Activated T-helper 1 cell treated with anti-CD3 and anti-CD28 coated beads, Interleukin-12 subunit alpha, Interleukin-12 subunit beta, Interleukin-2, Interleukin-4 antibody, amounts not matched to agents 30 ng/mL and 10 ng/mL and 1 ng/mL, durations not matched to agents 14 hours and 24 hours and 36 hours (primary cell): ENCODE results near the gene ITIH3. TPM values are rescaled to one million over a fixed set of nuclear protein-coding genes. Genes with fewer than 3 reads are reported as not detected.

Experiments used
- DNase-seq: peaks from one replicate; pipeline ENCODE4 v3.0.0; 2021; ENCODE audit warnings: low spot score
- H3K27ac Mint-ChIP-seq: one replicate; pipeline ENCODE4 v1.8.0; 2021; ENCODE audit warnings: mild to moderate bottlenecking, mixed read lengths
- H3K27me3 Mint-ChIP-seq: one replicate; pipeline ENCODE4 v1.8.0; 2022; ENCODE audit warnings: mild to moderate bottlenecking, moderate library complexity, mixed read lengths; ENCODE audit not compliant: insufficient read depth
- H3K36me3 Mint-ChIP-seq: one replicate; pipeline ENCODE4 v1.8.0; 2021; ENCODE audit warnings: low read depth, mixed read lengths
- H3K4me1 Mint-ChIP-seq: one replicate; pipeline ENCODE4 v1.8.0; 2021; ENCODE audit warnings: low read depth, mixed read lengths
- H3K4me3 Mint-ChIP-seq: one replicate; pipeline ENCODE4 v1.8.0; 2021; ENCODE audit warnings: mild to moderate bottlenecking, moderate library complexity, mixed read lengths
- H3K9me3 Mint-ChIP-seq: one replicate; pipeline ENCODE4 v1.8.0; 2021; ENCODE audit warnings: mixed read lengths
- intact Hi-C: fragments of 100-400 bp; cut with micrococcal nuclease; formaldehyde crosslinking; loops from one replicate; pipeline ENCODE4 v1.15.1; 2024
- total RNA-seq: library from RNA; stranded (reverse); gene quantifications from 2 replicates; pipeline ENCODE4 v1.2.3, GENCODE V29; 2022

Gene ITIH3
- total RNA-seq: 0.42 TPM in 1 of 2 replicates, not detected in the other

- Mint-ChIP-seq H3K27ac (no peak within 1 kb of the TSS), H3K27me3 (peaks cover 2% of the 10 kb centered on the region), H3K36me3 (no peaks in the 10 kb centered on the region), H3K4me3 (no peak within 1 kb of the TSS), H3K9me3 (no peaks in the 10 kb centered on the region), H3K4me1 (no peaks in the 10 kb centered on the region)
- intact Hi-C loops: no loop called here
- no peak for DNase-seq
Measured at GRCh38 chr3:52794612-52795099, at the start of gene ITIH3. Gene ITIH3, plus strand, starts transcription at chr3:52794796. Its CDS starts 8 bp downstream, at chr3:52794804.

- H3K9me3 Mint-ChIP-seq: no peaks in the 10 kb centered on the region
- H3K27me3 Mint-ChIP-seq: no peaks in the 10 kb centered on the region
- no peak overlapping the region for H3K4me3 Mint-ChIP-seq
- no peak overlapping the region for H3K27ac Mint-ChIP-seq
- no peaks in the 10 kb centered on the region for H3K4me1 Mint-ChIP-seq
- no peak for DNase-seq
- intact Hi-C loops: no loop called here
- H3K36me3 Mint-ChIP-seq: peaks cover 23% of the 10 kb centered on the region
Measured at GRCh38 chr3:52752045-52752660, 42.4 kb upstream of the ITIH3 start.

GRCh38 chr3:52754373-52754772 lies 40.2 kb upstream of the ITIH3 start:
- H3K27me3 Mint-ChIP-seq: no peaks in the 10 kb centered on the region
- H3K9me3 Mint-ChIP-seq: no peaks in the 10 kb centered on the region

GRCh38 chr3:52756141-52756540 lies 38.5 kb upstream of the ITIH3 start:
- Mint-ChIP-seq H3K27ac (no peak overlapping the region), H3K36me3 (peaks cover 23% of the 10 kb centered on the region), H3K4me3 (no peak overlapping the region), H3K9me3 (no peaks in the 10 kb centered on the region), H3K4me1 (peaks cover 7% of the 10 kb centered on the region), H3K27me3 (no peaks in the 10 kb centered on the region)
- intact Hi-C loops: no loop called here
- no peak for DNase-seq

More at GRCh38 chr3:52754373-52754772, 40.2 kb upstream of the ITIH3 start:
- H3K27ac Mint-ChIP-seq: no peak overlapping the region
- intact Hi-C loops: no loop called here
- H3K4me1 Mint-ChIP-seq: peaks cover 2% of the 10 kb centered on the region
- no peak overlapping the region for H3K4me3 Mint-ChIP-seq
- peaks cover 19% of the 10 kb centered on the region for H3K36me3 Mint-ChIP-seq
- DNase-seq: no peak

GRCh38 chr3:52763466-52763865 lies 31.1 kb upstream of the ITIH3 start:
- H3K27me3 Mint-ChIP-seq: no peaks in the 10 kb centered on the region
- H3K36me3 Mint-ChIP-seq: peaks cover 38% of the 10 kb centered on the region
- no peak overlapping the region for H3K27ac Mint-ChIP-seq
- DNase-seq: no peak
- H3K4me3 Mint-ChIP-seq: no peak overlapping the region
- no peaks in the 10 kb centered on the region for H3K9me3 Mint-ChIP-seq
- intact Hi-C loops: no loop called here
- peaks cover 7% of the 10 kb centered on the region for H3K4me1 Mint-ChIP-seq

GRCh38 chr3:52769786-52770455 lies 24.7 kb upstream of the ITIH3 start:
- peaks cover 1% of the 10 kb centered on the region for H3K27me3 Mint-ChIP-seq
- DNase-seq: no peak
- peak overlapping the region; percentile 94 for H3K4me3 Mint-ChIP-seq
- peaks cover 22% of the 10 kb centered on the region for H3K4me1 Mint-ChIP-seq
- H3K27ac Mint-ChIP-seq: peak overlapping the region; percentile 77
- H3K9me3 Mint-ChIP-seq: no peaks in the 10 kb centered on the region
- peaks cover 5% of the 10 kb centered on the region for H3K36me3 Mint-ChIP-seq
- intact Hi-C loops: loop anchor here (1.0 to 5.0 kb wide), 3 partner anchors 64 to 272 kb away; partner anchors contain the start of genes SPCS1 and STIMATE

- peaks cover 3% of the 10 kb centered on the region for H3K36me3 Mint-ChIP-seq
- peaks cover 22% of the 10 kb centered on the region for H3K4me1 Mint-ChIP-seq
- peak; percentile 84 for DNase-seq
- peak within 1 kb of the TSS; percentile 94 for H3K4me3 Mint-ChIP-seq
- H3K27me3 Mint-ChIP-seq: peaks cover 4% of the 10 kb centered on the region
- peak within 1 kb of the TSS; percentile 96 for H3K27ac Mint-ChIP-seq
- no peaks in the 10 kb centered on the region for H3K9me3 Mint-ChIP-seq
- intact Hi-C loops: loop anchor here (1.0 to 5.0 kb wide), 5 partner anchors 64 to 302 kb away; partner anchors contain the start of genes GNL3, SPCS1 and STIMATE
Measured at GRCh38 chr3:52770496-52771333, 23.9 kb upstream of the ITIH3 start, which contains the start of gene NEK4. Gene NEK4, minus strand, starts transcription at chr3:52770940. Its CDS starts 194 bp downstream, at chr3:52770746.

GRCh38 chr3:52771334-52771681 lies 23.3 kb upstream of the ITIH3 start:
- Mint-ChIP-seq H3K9me3 (no peaks in the 10 kb centered on the region), H3K4me1 (peaks cover 22% of the 10 kb centered on the region), H3K27me3 (peaks cover 4% of the 10 kb centered on the region), H3K36me3 (peaks cover 2% of the 10 kb centered on the region), H3K27ac (peak overlapping the region; percentile 96), H3K4me3 (peak overlapping the region; percentile 94)
- DNase-seq: no peak
- intact Hi-C loops: loop anchor here (1.0 to 5.0 kb wide), 4 partner anchors 85 to 301 kb away; partner anchors contain the start of genes GNL3 and STIMATE

GRCh38 chr3:52771702-52772101 lies 22.9 kb upstream of the ITIH3 start:
- intact Hi-C loops: loop anchor here (1.0 to 5.0 kb wide), 4 partner anchors 85 to 301 kb away; partner anchors contain the start of genes GNL3 and STIMATE
- no peak for DNase-seq
- H3K4me3 Mint-ChIP-seq: peak overlapping the region; percentile 94
- peaks cover 2% of the 10 kb centered on the region for H3K36me3 Mint-ChIP-seq
- H3K27me3 Mint-ChIP-seq: peaks cover 4% of the 10 kb centered on the region
- peak overlapping the region; percentile 96 for H3K27ac Mint-ChIP-seq
- no peaks in the 10 kb centered on the region for H3K9me3 Mint-ChIP-seq
- peaks cover 22% of the 10 kb centered on the region for H3K4me1 Mint-ChIP-seq

GRCh38 chr3:52773361-52774065 lies 21.1 kb upstream of the ITIH3 start:
- Mint-ChIP-seq H3K27ac (peak overlapping the region; percentile 2), H3K36me3 (no peaks in the 10 kb centered on the region), H3K4me3 (no peak overlapping the region), H3K4me1 (peaks cover 22% of the 10 kb centered on the region), H3K27me3 (peaks cover 4% of the 10 kb centered on the region), H3K9me3 (no peaks in the 10 kb centered on the region)
- intact Hi-C loops: loop anchor here (5.0 kb wide), 1 partner anchor 269 kb away; no protein-coding TSS in a partner anchor
- no peak for DNase-seq

- DNase-seq: no peak
- no peak overlapping the region for H3K27ac Mint-ChIP-seq
- no peaks in the 10 kb centered on the region for H3K9me3 Mint-ChIP-seq
- no peak overlapping the region for H3K4me3 Mint-ChIP-seq
- H3K4me1 Mint-ChIP-seq: peaks cover 21% of the 10 kb centered on the region
- intact Hi-C loops: loop anchor here (5.0 kb wide), 1 partner anchor 268 kb away; no protein-coding TSS in a partner anchor
- H3K36me3 Mint-ChIP-seq: no peaks in the 10 kb centered on the region
- peaks cover 4% of the 10 kb centered on the region for H3K27me3 Mint-ChIP-seq
Measured at GRCh38 chr3:52774066-52774713, 20.4 kb upstream of the ITIH3 start.
